GM19395 (cell line): ENCODE measurements around the gene TSR2.

Experiments
- ATAC-seq: cut with Tn5 transposase; IDR thresholded peaks from one replicate; pipeline ENCODE4 v1.9.1; 2021; ENCODE audit warnings: mild to moderate bottlenecking, moderate library complexity; ENCODE audit not compliant: unreplicated experiment

Gene TSR2, protein sequence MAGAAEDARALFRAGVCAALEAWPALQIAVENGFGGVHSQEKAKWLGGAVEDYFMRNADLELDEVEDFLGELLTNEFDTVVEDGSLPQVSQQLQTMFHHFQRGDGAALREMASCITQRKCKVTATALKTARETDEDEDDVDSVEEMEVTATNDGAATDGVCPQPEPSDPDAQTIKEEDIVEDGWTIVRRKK

DNA sequence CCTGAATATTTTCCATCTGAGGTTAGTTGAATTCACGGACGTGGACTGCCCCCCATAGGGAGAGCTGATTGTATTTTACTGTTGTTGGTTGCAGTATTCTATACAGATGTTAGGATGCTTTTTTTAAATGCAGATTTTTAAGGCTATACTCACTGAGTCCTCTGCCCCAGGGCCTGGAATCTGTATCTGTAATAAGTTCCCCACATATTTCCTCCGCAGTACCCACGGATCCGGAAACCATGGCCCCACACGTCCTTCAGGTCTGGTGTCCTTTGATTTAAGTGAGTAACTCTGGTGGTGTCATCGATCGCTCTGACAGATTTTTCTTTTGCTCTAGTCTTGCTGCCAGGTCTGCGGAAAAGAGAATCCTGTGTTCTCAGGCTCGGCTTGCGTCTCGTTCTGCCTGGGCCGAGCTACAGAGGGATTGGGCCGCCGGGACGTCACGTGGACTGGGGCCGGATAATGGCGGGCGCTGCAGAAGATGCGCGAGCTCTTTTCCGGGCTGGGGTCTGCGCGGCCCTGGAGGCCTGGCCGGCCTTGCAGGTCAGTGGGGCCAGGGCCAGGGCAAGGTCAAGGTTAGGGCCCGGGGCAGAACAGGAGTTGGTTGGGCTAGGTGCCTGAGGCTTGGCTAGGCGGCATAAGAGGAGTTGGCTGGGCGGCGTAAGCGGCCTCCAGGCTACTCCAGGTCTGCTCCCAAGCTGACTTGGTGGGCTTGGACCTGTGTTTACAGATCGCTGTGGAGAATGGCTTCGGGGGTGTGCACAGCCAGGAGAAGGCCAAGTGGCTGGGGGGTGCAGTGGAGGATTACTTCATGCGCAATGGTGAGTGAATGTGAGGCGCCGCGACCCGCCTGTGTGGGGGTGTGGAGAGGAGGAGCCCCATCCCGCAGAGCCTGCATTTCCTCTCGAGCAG, at the start of gene TSR2:
TSR2 (plus strand) TSS at position 445 of the 912 bp plus-strand sequence; CDS start at position 463, 18 bp downstream.
- ATAC-seq = peak; percentile 96

DNA sequence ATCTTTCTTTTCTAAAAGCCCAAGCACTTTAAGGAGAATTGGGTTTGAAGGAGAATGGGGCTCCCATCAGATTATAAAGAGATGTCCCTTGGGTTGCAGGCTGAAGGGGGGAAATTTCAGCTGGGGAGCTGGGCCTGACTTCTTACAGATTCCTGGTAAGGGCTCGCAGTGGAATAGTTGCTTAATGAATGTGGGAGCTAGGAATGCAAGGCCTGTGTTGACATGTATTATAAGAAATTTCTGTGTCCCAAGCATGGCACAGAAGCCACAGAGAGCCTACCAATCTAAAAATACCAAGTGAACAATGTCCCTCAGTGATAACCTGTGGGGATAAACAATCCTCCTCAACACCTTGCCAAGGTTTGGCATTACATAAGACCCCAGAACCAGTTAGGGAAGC, 43.1 kb upstream of the TSR2 start:
- ATAC-seq = no peak

DNA sequence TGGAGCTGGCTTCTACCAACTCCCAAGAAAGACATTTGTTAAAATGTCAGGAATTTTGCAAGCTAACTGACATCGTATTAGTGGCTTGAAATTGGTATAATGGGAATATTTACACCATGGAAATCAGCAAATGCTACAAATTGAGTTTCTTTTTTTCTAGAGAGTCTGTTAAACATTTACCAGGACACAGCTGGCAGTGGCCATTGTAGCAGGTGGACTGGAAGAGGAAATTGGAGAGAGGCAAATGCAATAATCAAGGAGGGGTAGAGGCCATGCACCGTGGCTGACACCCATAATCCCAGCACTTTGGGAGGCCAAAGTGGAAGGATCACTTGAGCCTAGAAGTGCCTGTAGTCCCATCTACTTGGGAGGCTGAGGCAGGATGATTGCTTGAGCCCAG, 32.9 kb upstream of the TSR2 start:
- no peak for ATAC-seq

DNA sequence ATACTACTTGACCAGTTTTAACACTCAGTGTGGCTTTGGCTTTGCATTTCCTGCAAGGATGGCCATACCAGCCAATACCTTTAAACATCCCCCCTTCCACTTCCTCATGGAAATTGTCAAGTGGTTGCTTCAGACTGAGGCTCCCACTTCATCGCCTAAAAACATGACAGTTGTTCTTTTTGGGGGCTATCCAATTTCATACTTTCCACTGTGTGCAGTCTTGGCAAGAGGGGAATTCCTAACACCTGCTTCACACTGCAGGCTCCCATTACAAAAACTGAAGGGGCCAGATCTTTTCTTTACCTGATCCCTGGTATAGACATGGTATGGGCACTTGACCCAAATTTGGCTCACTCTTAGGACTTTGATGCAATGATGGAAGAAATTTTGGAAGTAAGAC, 28.5 kb upstream of the TSR2 start:
- no peak for ATAC-seq

DNA sequence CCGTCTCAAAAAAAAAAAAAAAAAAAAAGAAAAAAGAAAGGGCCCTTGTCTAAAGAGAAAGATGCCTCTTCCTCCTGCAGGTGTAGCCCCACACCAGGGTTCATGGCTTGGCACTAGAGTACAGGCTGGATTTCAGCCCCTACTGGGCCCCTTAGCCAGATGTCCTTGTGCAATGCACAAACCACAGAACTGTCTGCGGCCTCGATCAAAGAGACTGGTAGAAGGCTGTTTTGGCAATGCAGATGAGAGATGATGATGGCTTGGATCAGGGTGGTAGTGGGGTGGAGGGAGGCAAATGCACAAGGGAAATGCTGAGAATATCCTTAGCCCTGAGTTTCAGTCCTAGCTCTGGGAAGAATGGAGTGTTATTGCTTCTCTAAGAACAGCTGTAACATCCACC, 26.5 kb upstream of the TSR2 start:
- no peak for ATAC-seq

DNA sequence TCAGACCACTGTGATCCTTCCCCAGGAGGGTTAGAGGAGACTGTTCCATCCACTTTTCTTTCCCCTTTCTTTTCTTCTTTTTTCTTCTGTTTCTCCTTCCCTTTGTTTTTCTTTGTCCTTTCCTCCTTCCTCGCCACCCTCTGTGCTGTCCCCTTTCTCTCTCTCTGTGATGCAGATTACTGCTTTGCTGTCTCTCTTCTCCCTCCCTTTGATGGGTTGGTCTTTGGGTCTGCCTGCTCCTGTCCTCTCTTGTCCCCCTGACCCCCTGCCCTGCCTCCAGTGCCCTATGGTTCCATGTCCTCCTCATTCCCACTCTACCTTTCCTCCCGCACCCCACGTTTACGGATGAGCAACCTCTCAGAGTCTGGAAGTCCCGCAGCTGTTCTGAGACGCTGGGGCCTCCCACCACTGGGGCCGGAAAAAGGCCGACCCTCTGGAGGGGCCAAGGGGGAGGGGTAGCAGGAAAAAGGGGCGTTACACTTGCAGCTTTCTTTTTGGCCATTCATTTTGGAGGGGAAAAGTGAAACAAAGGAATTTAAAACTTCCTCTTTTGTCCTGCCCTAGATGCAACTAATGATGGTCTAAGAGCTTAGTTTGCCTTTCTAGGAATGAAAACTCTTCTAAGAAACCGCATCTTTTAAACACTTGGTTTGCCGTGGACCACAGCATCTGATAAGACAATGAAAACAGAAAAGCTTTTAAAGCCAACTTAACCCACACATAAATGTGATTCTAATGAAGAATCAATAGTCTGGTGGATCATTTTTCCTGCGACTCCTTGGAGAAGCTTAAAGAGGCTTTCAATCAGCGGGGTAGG, 24.5 kb upstream of the TSR2 start:
- ATAC-seq = no peak

DNA sequence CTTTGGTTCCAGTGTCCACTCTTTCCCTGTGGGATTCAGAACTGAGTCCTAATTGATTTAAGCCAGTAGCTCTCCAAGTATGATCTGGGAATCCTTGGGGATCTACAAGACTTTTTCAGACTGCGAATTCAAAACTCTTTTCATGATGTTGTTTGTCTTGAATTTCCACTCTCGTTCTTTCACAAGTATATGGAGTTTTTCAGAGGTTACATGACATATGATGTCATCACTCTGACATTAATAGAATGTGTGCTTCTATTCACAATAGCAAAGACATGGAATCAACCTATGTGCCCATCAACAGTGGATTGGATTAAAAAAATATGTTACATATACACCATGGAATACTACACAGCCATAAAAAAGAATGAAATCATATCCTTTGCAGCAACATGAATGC, 23.2 kb upstream of the TSR2 start:
- no peak for ATAC-seq

DNA sequence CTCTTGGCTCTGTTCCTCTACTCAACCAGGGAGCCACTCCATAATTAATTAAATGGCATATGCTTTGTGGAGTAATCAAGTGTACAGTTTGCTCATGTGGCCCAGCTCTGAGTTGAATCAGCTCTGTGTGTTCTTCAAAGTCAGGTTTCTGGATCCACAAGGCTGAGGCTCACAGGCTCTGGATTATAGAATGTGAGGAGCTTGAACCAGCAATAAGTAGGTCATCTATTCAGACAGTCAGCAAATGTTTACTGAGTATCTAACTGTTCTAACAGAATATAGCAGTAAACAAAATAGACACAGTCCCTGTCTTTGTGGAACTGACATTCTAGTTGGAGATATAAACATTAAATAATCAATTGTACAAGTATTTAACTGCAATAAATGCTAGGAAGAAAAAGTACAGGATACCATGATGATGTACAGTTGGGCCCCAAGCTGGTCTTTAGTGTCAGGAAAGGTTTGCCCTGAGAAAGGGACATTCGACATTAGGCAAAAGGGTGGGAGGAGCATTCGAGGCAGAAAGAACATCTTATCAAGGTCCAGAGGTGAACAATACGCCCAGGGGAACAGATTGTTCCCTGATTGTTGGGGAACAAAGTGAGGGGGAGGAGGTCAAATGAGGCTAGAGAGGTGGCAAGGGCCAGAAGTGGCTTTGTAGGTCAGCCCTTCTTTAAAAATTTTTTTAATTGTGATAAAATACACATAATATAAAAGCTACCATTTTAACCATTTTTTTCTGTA, 20.5 kb upstream of the TSR2 start:
- no peak for ATAC-seq

DNA sequence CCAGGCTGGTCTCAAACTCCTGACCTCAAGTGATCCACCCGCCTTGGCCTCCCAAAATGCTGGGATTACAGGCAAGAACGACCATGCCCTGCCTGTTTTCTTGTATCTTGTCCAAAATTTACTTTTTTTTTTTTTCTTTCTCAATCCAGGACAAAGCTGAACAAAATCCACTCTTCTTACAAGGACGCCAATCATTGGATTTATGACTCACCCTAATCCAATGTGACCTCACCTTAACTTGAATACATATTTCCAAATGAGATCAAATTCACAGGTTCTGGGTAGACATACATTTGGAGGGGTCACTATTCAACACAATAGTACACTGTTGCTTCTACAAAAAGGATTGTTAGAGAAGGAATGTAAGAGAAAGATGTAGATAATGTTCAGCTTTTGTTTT, 18.0 kb upstream of the TSR2 start:
- no peak for ATAC-seq

DNA sequence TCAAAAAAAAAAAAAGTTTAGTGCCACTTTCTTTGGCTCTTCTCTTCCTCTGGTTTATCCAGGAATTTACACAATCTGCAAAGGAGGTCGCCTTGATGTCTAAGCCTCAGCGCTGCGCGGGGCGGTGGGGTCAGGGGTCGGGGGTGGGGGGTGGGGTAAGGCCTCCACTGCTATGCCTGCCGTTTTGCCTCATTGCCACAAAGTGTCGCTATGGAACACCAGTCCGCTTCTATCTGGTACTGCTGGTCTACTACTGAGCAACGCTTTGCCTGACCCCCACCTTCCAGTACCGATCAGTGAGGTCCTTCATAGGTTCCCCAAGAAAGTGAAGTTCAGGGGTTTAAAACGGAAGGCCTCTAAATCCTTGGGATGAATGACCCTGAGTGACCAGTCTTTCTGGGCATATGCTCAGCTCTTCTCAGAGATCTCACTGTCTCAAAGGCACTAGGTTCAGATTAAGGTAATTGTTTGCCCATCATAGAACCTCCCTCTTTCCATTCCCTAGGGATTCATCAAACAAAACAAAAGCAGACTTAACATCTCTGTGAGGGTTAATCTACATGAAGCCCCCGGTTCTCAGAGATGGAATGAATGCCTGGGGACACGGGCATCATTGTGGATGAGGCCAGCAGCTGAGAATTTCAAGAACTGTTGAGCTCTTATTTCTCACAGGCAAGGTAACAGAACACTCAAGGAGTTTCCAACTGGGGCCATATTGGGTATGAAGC, 16.9 kb upstream of the TSR2 start:
- no peak for ATAC-seq

DNA sequence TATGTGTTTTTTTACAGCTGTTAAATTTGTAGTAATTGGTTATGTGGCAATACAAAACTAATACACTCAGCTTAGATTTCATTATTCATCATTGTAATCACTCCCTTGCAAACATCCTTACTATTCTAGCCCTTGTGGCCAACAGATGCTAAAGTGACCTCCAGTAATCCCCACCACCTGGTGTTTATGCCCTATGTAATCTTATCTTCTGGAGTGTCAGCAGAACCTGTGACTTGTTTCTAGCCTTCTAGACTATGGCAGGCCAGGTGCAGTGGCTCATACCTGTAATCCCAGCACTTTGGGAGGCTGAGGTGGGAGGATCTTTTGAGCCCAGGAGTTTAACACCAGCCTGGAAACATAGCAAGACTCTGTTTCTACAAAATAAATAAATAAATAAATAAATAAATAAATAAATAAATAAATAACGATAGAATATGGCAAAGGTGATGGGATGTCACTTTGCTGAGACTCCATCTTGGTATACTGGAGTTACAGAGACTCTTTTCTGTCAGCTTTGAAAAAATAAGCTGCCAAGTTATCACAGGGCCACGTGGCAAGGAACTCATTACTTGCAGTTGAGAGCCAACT, 12.3 kb upstream of the TSR2 start:
- no peak for ATAC-seq

DNA sequence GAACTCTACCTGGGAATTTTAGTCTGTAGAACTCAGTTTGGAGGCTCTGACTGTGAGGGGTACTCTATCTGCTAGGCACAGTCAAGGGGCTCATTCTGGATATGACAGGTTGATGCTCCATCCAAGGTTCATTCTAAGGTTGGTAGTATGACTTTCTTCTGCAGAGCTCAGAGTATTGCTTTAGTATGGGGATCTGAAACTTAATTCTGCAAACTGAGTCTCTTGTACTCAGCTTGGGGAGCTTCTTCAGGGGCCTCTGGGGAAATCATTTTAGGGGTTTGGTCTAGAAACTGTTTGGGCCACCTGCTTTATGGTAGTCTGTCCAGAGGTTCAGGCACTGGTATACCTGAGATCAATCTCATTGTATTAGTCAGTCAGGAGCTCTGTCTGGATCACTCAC, 9.7 kb upstream of the TSR2 start:
- no peak for ATAC-seq

DNA sequence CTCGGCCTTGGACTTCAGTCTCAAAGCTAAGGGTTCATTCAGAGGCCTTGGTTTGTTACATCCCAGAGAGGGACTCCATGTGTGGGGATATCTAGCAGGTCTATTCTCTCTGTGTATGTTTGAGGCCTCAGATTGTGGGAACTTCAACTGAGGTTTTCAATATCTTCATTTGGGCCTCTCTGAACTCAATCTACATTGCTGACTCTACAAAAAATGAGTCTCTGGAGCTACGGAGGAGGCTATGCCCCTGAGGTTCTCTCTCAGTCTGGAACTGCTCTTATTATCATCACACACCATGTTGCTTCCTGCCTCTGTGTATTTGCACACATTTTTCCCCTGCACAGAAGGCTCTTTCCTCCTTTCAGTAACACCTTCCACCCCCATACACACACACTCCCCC, 5.1 kb upstream of the TSR2 start:
- no peak for ATAC-seq

DNA sequence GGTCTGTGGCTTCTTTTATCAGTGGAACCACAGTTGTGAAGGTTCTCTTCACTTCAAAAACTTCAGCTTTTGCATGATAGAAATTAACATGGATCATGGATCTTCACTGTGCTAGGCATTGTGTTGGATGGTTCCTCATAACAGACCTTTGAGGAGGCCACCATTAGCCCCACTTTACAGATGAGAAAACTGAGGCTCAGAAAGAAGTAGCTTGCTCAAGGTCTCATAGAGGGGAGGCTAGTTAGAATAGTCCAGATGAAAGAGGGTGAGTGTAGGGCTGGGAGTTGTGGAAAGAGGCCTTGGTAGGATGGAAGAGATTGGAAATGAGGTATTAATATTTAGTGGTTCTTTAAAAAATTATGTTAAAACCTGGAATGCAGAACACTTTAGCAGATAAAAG, 2.6 kb downstream of the TSR2 start:
- ATAC-seq = no peak

DNA sequence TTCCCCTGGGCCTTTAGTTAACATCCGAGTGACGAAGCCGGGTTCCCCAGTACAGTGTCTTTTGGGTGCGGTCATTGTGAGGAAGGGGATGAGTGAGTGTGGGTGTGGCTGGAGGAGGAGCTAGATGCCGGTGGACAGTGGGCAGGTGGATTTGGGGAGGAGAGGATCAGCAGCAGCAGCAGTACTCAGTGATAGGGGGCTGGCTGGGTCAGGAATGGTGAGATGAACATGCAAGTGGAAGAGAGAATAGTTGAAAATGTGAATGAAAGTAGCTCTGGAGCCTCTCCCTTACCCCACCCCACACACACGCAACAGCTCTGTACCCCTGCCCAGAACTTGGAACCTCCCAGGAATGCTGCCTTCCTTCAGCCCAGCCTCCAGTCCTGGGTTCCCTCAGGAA, 4.5 kb downstream of the TSR2 start:
- no peak for ATAC-seq

DNA sequence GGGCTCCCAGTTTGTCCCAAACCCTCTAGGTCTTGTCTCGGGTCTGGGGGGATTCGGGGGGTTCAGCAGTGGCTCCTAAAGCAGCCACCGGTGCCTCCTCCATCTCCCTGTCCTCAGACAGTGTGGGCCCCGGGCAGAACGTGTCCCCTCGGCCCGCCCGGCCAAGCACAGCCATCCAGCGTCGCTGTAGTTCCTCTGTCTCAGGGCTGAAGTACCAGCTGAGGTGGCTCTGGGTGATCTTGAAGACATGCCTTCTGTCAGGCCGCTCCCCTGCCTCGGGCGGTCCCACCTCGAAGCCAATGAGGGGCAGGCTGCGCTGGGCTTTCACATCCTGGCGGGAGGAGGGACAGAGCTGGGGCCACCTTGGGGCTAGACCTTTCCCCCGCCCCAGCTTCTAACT, 5.9 kb downstream of the TSR2 start:
- no peak for ATAC-seq

DNA sequence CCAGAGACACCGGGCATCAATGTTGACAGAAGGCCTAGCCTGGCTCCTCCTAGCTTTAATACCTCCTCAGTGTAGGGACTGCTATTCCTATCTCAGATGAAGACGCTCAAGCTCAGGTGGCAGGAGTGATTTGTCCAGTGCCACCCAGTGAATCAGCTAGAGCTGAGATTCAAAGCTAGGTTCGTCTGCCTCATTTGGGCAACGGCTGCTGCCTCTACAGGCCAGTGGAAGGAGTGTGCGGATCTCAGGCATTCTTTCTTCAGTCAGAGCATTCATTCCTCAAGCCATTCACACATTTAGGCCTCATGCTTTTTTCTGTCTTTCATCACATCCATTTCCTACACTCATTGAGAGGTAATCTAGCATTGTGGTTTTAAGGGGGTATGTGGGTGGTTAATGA, 7.3 kb downstream of the TSR2 start:
- no peak for ATAC-seq

DNA sequence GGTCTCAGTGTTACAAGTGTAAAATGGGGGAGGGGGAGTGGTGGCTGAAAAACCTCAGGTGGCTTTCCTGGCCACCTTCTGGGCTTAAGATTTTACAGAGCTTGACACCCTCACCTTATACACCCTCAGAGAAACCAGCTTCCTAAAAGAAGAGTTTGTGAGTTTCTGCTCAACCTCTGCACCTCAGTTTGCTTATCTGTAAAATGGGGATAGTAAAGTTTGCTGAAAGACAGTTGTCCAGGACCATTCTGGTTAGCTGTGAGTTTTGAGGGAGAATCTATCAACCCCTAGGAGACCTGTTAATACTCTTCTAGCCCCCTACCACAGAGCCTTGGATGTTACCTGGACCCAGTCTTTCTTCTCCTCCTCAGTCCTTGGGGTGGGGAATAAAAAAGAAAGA, 9.7 kb downstream of the TSR2 start:
- no peak for ATAC-seq

DNA sequence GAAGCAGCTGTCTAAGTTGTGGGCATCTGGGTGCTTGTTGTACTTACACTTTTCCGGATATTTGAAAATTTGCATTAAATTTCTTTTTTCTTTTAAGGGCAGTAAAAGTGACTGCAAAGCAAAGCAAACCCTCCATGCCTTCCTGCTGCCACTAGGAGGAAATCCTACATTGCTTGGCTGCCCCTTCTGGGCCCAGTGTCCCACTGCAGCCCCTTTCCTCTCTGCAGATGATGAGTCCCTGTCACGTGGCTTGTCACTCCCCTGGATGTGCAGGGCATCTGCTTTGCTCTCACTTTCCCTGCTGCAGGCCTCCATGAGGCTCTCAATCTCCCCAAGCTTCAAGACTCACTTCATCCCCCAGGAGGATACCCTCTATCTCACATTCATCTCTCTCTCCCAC, 12.7 kb downstream of the TSR2 start:
- ATAC-seq = no peak
